SW 1271 (cell line): Measurements from ENCODE around the gene RASAL2.

Source experiments
- DNase-seq, 2 experiments: peaks; one replicate each; lab custom pipeline; 2025; lab: John Stamatoyannopoulos, UW

RASAL2 gene

DNA sequence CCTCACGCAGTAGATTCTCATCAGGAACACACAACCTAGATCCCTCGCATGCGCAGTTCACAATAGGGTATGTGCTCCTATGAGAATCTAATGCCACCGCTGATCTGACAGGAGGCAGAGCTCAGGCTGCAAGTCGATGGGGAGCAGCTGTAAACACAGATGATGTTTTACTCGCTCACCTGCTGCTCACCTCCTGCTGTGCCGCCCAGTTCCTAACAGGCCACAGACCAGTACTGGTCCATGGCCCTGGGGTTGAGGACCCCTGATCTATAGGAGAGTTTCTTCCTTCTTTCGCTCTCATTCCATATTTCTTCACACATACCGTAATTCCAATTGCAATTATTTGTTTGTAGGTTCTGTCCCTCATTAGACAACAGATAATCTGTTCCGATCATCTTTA is 299.5 kb downstream of the RASAL2 start:
- no peak for DNase-seq

DNA sequence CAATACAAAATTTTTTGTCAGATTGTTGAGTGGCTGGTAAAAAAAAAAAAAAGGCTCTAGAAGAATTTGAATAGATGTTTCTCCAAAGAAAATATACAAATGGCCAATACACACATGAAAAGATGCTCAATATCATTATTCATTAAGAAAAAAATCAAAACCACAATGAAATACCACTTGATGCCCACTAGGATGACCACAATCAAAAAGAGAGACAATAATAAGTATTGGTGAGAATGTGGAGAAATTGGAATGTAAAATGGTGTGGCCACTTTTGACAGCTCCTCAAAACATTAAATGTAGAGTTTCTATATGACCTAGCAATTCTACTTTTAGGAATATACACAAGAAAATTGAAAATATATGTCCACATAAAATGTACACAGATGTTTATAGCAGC is 302.9 kb downstream of the RASAL2 start:
- no peak for DNase-seq

DNA sequence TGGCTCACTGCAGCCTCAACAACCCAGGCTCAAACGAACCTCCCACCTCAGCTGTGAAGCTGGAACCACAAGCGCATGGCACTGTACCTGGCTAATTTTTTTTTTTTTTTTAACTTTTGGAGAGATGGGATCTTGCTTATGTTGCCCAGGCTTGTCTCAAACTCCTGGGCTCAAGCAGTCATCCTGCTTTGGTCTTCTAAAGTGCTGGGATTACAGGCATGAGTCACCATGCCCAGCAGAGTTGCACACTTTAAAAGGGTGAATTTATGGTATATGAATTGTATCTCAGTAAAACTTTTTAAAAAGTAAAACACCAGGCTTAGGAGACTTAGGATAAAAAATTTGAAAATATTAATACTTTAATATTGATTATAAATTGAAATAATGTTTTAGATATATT is 303.8 kb downstream of the RASAL2 start:
- DNase-seq: no peak

DNA sequence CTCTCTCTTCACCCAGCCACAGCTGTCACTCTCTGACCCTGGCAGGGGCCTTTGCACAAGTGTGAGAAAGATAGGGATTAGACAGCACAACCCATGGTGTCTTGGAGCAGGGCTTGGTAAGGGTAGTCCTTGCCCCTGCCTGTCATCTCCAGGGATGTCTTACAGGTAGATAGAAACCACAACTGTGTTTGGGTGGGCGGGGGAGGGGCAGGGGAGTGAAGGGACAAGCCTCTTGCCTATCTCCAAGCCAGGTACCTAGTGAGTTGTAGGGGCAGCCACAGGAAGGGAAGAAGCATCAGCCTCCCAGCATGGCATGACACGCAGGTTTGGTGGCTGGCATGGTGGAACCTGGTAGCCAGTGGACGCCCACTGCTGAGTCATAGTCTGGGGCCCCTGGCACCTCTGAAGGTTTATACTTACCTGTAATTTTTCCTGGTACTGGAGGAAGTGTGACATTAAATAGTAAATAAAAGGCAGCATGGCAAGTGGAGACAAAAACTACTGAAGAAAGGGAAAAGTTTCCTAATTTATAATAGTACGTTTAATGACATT is 305.3 kb downstream of the RASAL2 start:
- DNase-seq: no peak

DNA sequence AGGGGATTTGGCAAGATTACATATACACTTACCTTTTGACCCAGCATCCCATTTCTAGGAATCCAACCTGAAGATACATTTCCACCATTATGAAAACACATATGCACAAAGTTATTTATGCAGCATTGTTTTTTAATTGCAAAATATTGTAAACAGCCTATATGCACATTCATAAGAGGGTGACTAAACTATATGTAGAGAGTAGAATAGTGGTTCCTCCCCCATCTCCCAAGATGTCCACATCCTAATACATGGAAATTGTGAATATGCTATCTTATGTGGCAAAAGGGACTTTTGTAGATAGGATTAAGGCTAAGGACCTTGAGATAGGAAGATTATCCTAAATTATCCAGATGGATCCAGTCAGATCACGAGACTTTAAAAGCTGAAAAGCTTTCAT is 311.2 kb downstream of the RASAL2 start:
- DNase-seq: no peak

DNA sequence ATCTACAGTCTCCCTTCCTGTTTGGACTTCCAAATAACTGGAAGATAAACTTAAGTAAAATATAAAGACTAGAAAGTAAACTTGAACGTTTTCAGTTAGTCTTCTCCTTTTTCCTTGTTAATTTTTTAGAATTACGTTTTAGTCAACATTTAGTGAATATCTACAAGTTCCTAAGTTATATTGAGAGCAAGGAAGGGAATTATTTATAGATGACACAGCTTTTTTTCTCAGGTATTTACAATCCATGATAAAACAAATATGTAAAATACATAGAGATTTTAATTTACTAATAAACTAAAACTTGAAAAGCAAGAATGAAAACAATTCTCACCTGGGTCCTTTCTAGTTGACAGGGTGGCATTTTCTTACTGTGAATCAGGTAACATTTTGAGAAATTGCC is 313.3 kb downstream of the RASAL2 start:
- no peak for DNase-seq

DNA sequence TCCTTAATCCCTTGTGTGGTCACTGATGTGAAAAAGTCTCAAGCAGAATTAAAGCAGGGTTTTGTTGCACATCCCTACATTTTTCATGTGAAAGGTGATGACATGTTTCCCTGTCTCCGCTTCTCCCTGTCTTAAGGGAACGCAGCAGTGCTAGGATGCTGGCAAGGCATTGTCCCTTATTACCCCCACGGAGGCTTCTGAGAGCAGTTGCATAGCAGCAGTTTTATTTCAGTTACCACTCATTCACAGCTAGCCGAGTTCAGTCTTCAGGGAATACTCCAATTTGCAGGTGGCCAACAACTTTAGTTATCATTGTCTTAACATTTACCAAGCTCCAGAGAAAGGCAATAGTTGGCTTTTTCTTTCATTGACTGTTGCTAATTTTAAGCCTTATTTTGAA is 313.8 kb downstream of the RASAL2 start:
- no peak for DNase-seq

DNA sequence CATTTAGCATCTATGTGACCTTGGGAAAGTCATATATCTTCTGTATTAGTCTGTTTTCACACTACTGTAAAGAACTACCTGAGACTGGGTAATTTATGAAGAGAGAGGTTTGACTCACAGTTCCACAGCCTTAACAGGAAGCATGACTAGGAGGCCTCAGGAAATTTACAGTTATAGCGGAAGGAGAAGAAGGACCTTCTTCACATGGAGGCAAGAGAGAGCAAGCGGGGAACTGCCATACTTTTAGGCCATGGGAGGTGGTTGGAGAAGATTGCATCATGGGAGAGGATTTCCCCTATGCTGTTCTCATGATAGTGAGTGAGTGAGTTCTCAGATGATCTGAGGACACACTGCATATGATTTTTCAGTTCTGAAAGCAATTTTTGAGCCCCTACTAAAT is 315.0 kb downstream of the RASAL2 start:
- no peak for DNase-seq

DNA sequence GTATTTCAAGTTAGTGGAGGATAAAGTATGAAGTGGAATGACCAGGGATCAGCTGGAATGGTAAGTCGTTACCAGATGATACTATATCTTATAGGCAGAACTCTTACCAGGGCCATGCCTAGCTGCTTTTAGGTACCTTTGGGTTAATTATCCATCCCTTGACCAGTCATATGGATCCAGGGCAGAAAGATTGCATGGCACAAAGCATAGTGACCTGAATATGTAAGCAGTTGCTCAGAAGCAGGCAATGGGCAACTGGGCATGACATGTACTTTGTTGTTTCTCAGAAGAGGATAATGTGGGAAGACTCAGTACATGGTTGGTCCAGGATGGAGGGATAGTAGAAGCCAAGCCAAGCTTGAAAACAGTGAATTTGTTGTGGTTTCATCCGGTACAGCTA is 315.6 kb downstream of the RASAL2 start:
- no peak for DNase-seq

DNA sequence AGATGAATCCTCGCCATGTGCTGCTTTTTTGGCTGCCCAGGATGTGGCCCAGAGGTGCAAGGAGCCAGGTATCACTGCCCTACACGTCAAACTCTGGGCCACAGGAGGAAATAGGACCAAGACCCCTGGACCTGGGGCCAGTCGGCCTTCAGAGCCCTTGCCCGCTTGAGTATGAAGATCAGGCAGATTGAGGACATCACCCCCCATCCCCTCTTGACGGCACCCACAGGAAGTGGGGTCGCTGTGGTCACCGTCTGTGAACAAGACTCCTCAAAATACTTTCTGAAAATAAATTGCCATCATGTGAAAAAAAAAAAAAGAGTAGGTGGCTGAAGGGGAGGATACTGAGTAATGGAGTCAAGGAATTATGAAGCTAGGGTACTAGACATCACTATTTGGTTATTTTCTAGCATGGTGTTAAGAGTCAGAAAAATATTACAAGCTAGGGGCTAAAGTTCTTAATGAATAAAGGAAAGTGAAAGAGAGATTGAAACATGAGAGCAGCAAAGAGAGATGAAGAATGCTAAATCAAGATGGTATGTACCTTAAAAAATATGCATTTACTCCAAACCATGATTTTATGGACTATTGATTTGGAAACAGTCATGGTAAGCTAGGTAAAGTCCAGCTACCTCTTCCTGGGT is 318.0 kb downstream of the RASAL2 start:
- no peak for DNase-seq

DNA sequence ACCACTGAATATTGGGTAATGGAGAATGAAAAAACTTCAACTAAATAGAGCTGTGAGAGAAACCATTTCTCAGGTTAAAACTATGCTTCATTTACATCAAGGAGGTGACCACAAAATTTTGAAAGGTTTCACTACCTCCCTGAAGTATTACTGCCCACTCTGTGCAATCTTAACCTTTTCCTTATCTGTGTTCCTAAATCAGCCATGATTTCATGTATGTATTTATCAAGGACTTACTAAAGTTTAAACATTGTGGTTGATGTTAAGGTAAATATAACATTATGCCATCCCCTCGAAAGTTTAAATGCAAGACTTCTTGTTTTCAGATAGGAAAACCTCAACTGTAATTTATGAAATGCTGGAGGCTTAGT is 318.5 kb downstream of the RASAL2 start:
- DNase-seq: no peak

DNA sequence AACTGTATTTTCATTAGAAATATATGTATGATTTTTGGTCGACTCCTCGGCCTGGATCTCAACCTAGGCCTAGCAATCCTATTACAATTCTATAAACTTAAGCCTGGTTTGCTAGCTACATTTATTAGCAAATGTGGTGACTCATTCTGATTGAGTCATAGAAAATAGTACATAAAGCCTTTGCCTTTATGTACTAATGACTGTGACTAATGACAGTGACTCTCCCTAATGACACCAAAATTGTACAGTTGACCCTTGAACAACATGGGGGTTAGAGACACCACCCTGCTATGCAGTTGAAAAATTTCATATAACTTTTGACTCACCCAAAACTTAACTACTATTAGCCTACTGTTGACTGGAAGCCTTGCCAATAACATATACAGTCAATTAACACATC is 324.0 kb downstream of the RASAL2 start:
- peak in 1 of 2 experiments; percentile 2 for DNase-seq

DNA sequence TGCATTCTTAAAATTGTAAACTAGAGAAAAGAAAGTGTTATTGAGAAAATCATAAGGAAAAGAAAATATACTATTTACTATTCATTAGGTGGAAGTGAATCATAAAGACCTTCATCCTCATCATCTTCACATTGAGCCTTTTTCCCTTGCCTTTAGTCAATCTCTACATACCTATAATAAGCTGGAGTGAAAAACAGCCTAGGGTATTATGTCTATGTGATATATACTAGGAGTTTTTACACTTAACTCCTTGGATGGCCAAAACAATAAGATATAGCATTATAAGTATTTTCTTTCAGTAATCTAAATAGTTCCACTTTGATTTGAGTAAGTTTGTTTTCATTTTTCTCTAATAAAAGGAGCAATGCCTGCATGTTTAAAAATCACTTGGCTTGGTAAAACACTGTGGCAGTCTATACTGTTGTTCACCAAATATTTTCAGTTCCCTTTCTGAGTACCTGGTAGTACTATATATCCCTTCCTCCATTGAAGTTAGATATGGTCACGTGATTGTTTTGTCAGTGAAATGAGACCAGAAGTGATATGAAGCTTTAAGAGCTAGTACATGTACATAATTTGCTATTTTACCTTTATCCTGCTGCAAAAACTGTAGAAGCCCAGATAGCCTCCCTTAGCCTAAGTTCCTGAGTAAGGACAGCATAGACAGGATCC is 324.5 kb downstream of the RASAL2 start:
- no peak for DNase-seq

DNA sequence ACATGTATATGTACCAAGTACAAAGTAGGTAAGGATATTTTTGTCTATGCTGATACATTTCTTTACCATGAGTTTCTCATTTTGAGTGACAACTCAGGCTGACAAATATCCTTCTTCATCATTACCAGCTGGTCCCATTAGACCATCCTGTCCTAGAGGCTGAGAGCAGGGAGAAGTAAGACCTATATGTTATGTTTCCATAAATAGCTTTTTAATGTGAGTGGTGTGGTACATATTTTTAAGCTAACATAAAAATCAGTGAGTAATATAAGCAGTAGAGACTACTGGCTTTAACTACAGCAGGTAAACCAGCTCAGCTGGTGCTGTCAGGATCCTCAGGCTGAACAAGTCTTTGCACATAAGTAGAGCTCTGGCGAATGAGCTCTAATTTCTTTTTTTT is 340.5 kb downstream of the RASAL2 start:
- DNase-seq: no peak

DNA sequence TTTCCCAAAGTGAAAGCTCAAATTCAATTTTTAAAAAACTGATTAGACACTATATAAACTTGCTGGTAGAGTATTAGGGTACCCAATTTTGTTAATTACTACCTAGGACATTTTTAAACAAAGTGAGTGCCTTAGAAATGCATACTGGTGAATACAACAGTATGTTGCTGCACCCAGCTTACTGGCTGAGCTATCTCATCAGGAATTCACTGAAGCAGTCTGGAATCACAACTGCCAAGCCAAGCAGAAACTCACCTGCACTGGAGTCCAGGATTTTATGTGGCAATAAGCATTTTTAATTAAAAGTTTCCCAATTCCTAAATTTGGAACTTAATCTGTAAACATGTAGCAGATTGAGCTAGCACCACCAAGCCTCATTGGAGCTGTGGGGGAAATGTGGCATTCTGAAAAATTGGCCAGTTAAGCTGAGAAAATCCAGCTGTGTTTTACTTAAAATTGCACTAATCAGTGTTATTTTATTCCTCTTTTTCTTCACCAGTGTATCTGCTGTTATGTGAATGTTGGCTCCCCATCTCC is 341.1 kb downstream of the RASAL2 start:
- no peak for DNase-seq

DNA sequence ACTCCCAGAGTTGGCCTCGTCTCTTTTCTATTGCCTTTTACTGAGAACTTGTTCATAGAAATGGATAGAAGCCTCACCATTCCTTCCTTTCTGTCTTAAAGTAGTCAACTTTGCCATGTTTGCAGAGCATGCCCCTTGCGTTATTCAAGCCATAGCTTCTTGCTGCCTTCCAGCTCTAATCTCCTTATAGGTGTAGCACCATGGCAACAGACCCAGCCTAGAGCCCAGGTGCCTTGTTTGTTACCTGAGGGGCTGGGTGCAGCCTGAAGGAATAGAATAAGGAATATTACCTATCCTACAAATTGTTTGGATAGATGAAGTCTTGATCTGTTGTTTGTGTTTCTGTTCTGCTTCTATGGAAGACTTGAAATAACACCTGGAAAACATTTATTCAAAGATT is 343.0 kb downstream of the RASAL2 start:
- DNase-seq: no peak

DNA sequence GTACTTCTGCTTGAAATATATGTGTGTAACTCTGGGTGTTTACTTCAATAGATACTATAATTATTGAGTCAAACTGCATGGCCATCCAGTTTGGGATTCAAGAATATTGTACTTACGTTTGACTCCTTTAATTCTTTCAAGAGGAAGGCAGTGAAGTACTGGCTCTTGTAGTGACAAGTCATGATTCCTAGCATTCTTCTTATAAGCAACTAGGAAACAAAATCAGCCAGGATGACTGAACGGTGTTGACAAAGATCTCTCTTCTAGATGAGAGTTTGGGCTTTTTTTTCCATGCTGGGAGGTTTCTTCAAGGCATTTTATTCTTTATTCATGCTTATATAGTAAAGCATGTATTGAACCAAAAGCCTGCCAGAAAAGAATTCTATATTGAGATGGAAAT is 344.5 kb downstream of the RASAL2 start:
- no peak for DNase-seq

DNA sequence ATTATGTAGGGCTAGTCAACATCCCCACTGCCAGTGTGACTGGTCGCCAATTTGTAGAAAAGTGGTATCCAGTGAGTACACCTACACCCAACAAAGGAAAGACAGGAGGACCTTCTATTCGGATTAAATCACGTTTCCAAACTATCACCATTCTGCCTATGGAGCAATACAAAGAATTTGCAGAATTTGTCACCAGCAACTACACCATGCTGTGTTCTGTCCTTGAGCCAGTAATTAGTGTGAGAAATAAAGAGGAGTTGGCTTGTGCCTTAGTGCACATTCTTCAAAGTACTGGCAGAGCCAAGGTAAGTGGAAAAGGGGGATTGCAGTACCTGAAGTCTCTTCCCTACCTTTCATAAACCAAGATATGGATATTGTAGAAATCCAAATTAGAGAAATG is 349.0 kb downstream of the RASAL2 start:
- DNase-seq: no peak

DNA sequence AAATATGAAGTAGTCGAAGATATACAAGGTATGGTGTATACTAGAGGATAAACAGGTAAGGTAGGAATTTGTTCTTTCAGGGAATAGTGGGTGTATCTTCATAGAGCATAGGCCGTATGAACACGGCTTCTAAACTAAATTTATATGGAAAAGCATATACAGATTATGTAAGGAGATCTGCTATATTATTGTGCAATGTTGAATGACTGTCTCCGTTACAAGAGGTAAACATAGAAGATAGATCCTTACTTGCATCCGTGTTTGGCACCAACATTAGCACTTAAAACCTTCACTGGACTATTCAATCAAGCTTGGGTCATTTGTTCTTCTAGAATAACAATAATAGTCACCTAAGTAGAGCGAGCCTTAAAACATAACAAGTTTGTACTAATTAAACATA is 357.0 kb downstream of the RASAL2 start:
- no peak for DNase-seq

DNA sequence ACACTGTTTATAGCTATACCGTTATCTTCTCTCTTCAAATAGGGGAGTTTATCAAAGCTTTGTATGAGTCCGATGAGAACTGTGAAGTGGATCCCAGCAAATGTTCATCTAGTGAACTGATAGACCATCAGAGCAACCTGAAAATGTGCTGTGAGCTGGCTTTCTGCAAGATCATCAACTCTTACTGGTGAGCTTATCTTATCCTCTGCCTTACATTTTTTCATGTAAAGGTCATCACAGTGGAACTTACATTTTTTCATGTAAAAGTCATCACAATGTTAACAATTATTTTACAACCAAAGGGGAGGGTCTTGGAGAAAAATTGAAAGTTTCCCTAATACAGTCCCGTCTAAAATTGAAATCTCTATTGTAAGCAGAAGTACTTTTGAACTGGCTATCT is 357.6 kb downstream of the RASAL2 start:
- DNase-seq: peak in 1 of 2 experiments; percentile 5

DNA sequence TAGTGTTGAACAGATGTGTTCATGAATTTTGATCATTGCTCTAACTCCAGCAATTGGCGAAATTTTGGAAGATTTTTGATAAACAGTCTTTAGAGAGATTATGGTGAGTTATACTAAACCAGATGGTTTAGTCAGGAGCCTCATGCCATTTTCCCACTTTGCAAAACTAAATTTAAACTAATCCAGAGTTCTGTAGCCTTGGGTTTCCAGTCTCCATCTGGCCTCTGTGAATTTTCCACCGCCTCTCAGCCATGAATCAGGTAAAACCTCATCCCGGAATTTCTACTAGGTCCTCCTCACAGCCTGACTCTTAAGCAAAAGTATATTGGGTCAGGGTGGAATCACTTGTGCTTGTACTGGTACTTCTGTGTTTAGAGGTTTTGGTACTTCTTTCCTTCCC is 358.1 kb downstream of the RASAL2 start:
- no peak for DNase-seq

DNA sequence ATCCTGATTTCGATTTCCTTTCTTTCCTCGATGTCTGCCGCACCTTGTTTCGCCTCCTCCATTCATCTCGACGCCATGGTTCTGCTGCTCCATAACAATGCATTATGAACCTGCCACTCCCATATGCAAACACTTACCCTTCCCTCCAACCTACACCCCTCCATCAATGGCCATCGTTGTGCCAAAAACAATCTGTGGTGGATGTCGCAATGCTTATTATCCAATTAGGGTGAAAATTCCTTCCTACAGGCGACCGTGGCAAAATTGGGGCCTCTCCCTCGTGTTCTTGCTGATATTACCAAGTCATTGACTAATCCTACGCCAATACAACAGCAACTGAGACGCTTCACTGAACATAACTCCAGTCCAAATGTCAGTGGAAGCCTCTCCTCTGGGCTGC is 362.6 kb downstream of the RASAL2 start:
- no peak for DNase-seq

DNA sequence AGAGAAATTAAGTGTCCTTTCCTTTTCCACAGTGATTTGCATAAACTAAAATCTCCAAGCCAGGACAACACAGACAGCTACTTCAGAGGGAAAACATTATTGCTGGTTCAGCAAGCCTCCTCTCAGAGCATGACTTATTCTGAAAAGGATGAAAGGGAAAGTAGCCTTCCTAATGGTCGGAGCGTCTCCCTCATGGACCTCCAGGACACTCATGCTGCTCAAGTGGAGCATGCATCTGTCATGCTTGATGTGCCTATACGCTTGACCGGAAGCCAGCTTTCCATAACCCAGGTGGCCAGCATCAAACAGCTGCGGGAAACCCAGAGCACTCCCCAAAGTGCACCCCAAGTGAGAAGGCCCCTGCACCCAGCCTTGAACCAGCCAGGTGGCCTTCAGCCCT is 363.7 kb downstream of the RASAL2 start:
- DNase-seq: no peak

DNA sequence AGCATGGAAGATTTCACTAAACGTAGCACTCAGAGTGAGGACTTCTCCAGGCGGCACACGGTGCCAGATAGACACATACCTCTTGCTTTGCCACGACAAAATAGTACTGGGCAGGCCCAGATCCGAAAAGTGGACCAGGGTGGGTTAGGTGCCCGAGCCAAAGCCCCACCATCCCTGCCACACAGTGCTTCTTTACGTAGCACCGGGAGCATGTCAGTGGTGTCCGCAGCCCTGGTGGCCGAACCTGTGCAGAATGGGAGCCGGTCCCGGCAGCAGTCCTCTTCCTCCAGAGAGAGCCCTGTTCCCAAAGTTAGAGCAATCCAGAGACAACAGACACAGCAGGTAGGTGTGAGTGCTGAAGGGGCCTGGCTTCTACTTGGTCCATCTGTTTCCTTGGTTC is 364.3 kb downstream of the RASAL2 start:
- no peak for DNase-seq
